Measurements from ENCODE around the gene ODC1.

Gene ODC1

GRCh38 chr2:10434886-10435819, 13.0 kb downstream of the ODC1 start:
- peak; percentile 96 for TF ChIP-seq CTCF (IDR thresholded peaks at IDR 0.05; ENCODE audit: control insufficient read depth, extremely low read depth, insufficient read depth)
- DNase-seq (ENCODE audit: low read depth): no peak

GRCh38 chr2:10433947-10434885, 13.9 kb downstream of the ODC1 start:
- no peak overlapping the region for H3K4me3 ChIP-seq (ENCODE audit: low read depth, low read length)
- DNase-seq (ENCODE audit: low read depth): no peak
- no peak for TF ChIP-seq CTCF (IDR thresholded peaks at IDR 0.05; ENCODE audit: control insufficient read depth, extremely low read depth, insufficient read depth)

More at GRCh38 chr2:10434886-10435819, 13.0 kb downstream of the ODC1 start:
- H3K4me3 ChIP-seq (ENCODE audit: low read depth, low read length): no peak overlapping the region

- H3K4me3 ChIP-seq (ENCODE audit: low read depth, low read length): no peak overlapping the region
- TF ChIP-seq CTCF (IDR thresholded peaks at IDR 0.05; ENCODE audit: control insufficient read depth, extremely low read depth, insufficient read depth): no peak
- no peak for DNase-seq (ENCODE audit: low read depth)
Measured at GRCh38 chr2:10433264-10433946, 14.7 kb downstream of the ODC1 start.

GRCh38 chr2:10432311-10433181, 15.6 kb downstream of the ODC1 start:
- no peak for TF ChIP-seq CTCF (IDR thresholded peaks at IDR 0.05; ENCODE audit: control insufficient read depth, extremely low read depth, insufficient read depth)
- DNase-seq (ENCODE audit: low read depth): no peak
- H3K4me3 ChIP-seq (ENCODE audit: low read depth, low read length): no peak overlapping the region

- DNase-seq (ENCODE audit: low read depth): no peak
- H3K4me3 ChIP-seq (ENCODE audit: low read depth, low read length): no peak overlapping the region
- no peak for TF ChIP-seq CTCF (IDR thresholded peaks at IDR 0.05; ENCODE audit: control insufficient read depth, extremely low read depth, insufficient read depth)
Measured at GRCh38 chr2:10431797-10432196, 16.3 kb downstream of the ODC1 start.
